NCI-H1105 (cell line): ENCODE results near the gene PDE2A.

Experiments
- DNase-seq: peaks from one replicate; lab custom pipeline; 2025; lab: John Stamatoyannopoulos, UW

Gene PDE2A

DNA sequence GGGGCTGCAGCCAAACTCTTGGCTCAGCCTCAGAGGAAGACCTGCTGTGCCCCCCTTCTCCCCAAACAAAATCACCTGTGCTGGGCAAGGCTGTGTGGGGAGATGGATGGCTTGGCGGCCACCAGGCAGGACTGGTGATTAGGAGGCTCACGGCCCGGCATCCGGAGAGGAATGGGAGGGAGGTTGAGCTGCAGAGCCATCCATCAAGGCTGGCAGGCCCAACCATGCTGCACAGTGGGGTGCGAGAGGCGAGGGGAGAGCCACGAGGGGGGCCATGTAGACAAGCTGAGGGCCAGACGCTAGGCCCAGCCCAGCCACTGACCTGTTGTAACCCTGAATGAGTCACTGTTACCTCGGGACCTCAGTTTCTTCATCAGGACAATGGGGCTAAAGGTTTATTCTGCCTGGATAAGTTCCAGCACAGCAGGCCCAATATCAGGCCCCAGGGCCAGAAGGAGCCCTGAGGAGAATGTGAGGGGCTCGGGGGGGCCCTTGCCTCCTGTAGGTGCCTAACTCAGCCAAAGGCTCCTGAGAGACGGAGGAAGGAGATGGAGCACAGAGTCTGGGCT is 18.2 kb downstream of the PDE2A start:
- no peak for DNase-seq

DNA sequence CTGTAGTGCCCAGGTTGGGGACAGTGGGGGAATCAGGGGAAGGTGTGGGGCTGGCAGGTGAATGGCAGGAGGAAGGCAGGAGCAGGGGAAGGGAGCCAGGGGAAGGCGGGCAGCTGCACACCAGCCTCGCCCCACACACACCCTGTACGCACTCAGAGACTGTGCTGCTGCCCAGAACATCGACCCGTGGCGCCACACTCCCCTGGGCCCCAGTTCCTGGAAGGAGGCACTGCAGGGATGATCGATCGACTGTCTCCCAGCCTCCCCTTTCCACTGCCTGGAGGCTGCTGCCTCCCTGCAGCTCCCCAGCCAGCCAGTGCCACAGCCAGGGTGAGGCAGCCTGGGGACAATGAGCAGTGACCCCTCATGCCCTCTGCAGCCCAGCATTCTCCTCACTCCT is 19.2 kb downstream of the PDE2A start:
- no peak for DNase-seq

DNA sequence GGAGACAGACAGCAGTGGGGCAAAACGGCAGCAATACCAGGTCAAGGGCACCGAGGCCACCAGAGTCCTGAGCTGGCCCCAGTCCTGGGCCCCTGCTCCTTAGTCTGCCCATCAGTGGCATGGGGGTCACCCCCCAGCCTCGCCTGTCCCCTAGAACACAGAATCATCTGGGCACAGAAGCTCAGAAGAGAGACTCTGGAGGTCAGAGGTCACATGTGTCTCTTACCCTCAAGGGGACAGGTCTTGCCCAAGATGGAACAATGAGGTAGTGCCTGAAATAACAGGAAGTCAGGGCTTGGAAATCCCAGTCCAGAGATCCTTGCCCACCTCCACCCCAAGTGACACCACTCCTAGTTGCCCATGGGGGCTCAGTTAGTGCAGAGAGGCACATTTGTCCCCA is 20.6 kb downstream of the PDE2A start:
- DNase-seq: no peak

DNA sequence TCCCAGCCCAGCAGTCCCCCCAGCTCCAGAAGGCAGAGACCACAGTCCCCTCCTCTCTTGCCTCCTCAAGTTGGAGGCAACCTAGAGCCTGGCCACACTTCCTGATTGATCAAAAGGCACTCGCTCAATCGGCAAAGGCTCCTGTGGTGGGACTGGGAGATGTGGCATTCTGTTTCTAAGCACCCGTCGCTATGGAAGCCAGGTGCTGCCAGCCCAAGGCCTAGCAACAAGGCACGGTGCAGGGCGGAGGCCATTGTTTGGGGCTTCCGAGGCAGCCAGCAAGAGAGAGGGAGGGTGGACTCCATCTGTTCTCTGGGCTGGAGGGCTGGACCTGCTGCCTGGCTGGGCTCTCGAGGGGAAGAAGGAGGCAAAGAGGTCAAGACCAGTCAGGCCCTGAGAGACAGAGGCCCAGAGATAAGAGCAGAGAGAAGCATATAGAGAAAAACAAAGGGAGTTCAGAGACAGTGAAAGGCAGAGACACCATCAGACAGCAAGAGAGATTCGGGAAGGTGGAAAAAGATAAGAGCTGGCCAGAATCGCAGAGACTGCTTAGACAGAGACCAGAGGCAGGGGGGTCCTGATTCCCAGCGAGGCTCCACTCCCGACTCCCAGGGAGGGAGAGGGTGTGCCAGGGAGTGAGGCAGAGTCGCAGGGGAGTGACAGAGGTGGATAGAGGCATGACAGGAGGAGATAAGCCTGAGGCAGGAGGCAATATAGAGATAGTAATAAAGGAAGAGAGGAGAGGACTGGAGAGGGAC is 21.2 kb downstream of the PDE2A start:
- DNase-seq: peak; percentile 76

DNA sequence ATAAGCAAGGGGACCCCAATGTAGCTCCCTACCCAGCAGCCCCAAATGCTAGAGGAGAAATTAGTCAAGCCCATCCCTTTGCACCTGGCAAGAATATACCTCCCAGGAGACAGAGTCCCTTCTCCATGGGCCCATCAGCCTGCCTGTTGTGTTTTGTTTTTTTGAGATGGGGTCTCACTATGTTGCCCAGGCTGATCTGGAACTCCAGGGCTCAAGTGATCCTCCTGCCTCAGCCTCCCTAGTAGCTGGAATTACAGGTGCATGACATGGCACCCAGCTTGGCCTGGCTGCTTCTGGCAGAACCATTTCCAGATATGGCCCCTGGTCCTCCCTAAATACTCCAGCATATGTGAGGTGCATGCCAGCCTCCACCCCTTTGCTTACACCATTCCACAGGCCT is 22.1 kb downstream of the PDE2A start:
- DNase-seq: no peak

DNA sequence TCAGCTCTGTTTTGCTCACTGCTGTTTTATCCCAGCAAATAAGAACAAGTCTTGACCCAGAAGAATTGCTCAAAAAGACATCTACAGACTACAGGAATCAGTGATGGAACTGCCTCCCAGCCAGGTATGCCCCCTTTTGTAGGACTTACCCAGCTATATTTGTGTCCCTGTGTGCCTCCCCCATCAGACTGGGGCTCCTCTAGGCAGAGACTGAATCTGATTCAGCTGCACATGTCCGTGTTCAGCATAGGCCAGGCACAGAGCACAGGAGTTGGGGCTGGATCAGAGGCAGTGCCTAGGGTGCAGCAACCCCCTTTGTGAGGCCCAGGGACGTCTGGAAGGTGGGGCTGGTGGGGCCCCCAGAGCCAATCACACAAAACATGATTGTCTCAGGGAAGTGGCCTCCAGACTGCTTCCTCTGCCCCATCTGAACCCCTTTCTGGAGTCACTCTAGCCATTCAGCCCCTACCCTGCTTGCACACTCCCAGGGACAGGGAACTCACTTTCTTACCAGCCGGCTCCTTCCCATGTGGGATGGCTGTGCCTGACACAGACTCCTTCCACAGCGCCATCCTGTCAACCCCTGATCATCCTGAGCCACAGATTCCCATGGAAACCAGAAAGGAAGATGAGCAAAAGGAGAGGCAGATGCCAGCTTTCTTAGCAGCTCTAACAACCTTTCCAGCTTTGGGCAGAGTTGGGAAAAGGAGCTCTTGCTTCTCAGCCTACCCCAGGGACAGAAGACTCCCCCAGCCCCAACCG is 24.8 kb downstream of the PDE2A start:
- DNase-seq: no peak

DNA sequence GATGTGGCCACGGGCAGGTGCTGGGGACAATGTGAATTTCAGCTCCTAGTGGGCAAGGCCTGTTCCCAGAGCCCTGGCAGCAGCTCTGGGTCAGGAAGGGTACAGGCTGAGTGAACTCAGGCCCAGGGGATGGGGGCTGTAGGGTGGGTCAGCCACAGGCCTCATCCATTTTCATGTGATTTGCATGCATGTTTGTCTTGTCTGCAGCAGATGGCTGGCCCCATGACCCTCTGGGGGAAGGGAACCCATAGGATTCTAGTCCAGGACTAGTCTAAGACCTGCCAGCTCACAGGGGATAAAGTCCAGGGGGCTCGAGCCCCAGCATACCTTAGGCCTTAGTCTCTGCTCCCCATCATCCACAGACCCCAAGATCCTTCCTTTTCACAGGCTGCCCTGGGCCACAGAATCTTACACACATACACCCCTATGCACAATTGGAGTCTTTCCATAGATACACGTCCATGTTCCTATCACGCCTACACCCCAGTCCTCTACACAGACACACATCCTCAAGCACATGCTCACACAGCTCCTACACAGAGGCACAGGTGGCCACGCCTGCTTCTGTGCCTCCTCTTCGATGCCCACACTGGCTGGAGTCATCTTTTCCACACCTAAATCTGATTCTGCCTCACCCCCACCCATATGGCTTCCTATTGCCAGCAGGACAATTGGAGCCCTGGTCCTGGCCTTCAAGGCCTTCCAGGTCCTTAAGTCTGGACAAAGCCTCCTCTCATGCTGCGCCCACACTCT is 25.7 kb downstream of the PDE2A start:
- DNase-seq: no peak

DNA sequence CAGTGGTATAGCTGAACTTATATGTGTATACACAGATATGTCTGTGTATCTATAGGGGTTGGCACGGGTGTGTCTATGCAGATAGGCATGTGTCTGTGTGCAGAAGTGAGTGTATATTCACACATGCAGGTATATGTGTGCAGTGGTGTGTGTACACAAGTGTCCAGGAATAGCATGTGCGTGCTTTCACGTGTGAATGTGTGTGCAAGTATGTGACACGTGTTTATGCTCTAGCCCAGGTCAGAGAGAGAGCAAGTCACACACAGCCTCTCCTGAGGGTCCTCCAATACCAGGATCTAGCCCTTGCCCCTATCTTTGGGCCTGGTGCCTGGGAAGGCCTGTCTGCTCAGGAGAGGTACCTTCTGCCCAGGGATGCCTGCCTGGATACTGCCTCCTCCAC is 26.3 kb downstream of the PDE2A start:
- DNase-seq: no peak

DNA sequence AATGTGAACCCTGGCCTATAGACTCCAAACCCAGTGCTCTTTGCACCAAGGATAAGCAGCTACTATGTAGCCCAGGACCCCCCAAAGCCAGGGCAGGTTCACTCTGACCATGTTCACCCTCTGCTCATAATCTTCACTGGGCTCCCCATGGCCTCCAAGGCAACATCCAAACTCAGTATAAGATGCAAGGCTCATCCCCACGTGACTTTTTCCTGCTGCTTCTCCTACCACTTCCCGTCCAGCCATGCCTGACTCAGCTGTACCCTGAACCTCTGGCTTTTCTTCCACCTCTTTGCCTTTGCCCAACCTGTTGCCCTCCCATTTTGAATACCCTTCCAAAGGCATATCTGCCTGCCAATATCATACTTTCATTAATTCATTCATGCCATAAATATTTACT is 27.8 kb downstream of the PDE2A start:
- DNase-seq: no peak

DNA sequence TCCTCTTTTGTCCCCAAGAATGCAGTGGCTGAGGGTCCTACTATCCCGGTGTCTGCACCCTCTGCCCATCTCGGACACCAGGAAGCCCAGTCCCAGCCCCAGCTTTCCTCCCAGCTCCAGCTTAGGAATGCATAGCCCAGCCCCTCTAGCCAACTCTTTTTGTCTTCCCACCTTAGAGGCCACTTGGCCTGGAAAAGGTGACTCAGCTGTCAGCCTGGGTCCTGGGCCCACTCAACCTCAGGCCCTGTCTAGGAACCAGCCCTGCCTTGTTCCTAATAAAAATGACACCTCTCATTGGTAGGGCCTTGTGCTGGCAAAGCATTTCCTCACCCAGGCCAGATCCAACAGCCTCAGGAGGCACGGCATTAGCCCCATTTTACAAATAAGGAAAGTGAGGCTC is 28.2 kb downstream of the PDE2A start:
- no peak for DNase-seq

DNA sequence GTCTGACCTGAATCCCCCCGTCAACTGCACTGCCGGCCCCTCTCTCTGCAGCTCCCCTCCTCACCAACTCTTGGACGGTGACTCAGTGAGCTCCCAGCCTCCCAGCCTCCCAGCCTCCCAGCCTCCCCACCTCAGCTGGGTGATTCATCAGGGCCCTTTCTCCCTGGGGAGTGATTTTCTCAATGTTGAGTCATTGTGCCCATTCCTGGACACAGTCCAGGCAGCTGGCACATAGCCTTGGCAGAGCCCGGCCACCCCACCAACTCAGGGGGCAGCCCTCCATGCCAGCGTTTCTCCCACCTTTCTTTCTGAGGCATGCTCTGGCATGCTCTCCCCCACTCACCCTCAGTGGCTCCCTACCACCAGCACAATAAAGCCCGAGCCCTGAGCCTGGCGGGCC is 30.7 kb downstream of the PDE2A start:
- no peak for DNase-seq

DNA sequence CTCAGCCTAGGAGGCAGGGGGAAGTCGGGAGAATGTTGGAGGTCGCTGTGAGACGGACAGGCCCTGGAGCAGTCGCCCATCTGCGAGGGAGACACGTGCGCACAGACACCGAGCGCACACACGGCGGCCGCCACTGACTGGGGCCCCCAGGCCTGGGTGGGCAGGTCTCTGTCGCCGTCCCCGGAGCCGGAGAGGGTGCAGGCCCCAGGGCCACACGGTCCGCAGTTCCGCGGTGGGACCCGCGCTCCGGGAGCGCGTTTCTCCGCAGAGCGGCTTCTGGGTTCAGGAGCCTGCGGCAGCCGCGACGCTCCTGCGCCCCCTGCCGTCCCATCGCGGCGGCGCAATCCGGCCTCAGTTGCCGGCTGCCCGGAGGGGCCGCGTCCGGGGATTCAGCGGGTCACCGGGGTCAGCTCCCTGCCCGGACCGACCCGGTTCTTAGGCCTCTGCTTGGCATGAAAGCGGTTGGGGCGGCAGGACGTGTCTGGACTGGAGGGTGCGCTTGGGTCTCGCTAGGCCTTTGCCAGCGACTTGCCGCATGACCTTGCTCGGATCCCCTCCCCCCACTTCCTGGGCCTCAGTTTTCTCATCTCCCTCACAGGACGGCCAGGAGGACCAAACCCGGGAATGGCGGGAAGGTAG is 31.2 kb downstream of the PDE2A start:
- no peak for DNase-seq

DNA sequence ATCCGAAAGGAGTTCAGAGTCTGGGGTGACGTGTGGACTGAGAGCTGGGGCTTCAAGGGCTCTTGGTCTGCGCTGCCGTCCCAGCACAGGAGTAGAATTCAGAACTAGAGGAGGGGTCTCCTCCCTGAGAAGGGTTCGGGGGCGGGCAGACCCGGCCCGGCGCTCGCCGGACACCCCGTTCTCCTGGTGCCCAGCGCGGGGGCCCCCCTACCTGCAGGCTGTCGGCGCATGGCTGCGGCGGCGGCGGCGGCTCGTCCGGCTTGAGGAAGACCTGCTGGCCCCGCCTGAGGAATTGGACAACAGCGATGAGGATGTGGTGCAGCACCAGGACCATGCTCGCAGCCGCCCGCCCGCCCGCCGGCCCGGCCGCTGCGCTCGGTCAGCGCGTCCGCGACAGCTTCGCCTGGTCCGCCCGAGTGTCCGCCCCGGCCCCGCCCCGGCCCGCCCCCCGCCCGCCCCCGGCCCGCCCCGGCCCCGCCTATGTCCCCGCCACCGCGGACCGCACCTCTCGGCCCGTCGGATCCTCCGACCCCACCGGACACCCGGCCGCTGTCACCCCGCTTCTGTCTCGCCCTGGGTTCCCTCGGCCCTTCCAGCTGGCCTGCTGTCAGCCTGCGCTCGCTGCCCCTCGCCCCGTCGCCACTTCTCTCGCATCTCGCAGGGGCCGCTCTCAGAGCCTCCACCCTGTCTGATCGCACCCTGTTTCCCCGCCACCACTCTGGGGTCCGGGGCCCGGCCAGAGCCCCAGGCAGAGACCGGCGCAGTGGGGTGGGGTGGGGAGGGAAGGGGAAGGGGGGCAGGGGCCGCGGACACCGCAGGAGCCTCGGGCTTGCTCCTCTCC is 32.0 kb downstream of the PDE2A start:
- peak; percentile 8 for DNase-seq

DNA sequence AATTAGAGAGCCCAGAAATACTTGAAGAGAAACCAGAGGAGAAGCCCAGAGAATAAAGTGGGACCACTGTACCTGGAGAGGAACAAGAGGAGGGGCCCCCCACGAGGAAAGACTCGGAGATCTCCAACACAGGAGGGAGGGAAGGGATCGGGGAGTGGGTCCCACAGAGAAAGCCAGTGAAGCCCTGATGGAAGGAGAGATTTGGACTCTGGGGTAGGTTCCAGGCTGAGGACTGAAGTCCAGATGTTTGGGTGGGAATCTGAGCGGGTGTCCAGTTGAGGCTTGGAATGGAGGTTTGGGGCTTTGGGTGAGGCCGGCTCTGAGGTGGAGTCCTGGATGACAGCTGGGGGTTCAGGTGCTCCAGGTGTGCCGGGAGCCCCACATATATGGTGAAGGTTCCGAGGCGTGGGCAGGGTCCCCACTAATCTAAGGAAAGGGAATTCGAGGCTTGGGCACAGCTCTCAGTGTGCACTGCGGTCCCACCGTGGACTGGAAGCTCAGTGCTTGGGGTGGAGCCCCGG is 32.6 kb downstream of the PDE2A start:
- no peak for DNase-seq

DNA sequence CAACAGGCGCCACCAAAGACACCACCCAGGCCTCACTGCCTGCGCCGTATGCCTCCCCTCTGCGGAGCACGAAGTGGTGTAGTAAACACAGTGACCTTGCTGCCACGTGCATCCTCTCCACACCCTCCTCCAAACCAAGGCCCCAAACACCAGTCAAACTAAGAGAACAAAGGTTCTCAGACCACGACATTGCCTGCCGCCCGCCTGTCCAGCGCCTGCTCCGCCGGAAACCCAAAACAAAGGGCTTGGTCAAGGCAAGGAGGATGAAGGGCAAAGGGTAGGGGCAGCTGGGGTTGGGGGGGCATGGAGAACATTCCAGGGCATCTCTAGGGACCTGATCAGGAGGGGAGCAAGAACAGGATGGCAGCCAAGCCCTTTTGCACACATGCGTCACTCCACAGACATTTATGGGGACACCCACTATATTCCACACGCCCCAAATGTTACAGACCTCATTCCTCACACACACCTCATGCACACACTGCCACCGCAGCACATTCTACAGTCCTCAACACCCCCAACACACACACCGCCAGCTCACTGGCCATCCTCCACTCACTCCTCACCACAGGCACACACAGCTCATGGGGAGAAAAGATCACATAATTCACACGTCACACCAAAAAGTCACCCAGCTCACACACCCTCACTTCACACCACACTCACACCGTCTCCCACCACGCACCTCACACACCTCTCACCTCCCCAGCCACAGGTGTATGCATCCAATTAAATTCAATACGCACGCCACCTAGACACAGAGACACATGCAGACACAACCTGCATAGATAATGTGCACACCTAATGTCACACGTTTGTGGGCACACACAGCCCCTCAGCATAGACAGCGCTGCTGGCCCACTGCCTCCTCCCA is 34.5 kb downstream of the PDE2A start:
- DNase-seq: no peak

DNA sequence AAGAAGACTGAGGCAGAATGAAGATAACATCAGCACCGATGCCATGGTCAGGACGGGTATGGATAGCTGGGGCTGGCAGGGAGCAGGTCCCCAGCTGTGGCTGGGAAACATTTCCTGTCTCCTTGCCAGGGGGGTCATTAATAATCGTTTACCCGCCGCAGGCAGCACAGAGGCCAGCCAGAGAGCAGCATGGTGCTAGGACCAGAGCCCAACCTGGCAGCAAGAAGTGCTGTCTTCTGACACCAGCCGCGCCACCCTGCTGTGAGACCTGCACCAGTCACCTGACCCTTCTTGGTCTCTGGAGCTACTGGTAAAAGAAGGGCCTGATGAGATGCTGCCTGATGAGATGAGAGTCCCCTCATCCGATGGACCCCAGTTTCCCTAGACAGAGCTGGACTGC is 36.3 kb downstream of the PDE2A start:
- DNase-seq: no peak

DNA sequence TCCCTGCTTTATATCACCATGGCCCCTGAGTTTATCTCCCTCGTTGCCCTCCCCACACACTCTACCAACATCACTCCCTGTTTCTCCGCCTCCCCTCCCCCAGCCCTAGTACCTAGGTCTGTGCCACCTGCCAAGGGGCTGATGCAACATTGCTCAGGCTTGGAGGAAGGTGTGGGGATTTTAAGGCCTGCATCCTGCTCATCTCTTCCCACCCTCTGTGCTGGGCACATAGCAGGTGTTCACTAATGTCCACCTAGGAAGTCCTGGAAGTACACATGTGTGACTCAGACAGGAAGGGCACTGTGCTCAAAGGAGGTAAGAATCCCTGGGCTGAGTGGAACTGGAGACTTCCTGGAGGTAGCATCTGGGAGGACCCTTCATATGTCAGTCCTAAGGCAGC is 37.0 kb downstream of the PDE2A start:
- no peak for DNase-seq

DNA sequence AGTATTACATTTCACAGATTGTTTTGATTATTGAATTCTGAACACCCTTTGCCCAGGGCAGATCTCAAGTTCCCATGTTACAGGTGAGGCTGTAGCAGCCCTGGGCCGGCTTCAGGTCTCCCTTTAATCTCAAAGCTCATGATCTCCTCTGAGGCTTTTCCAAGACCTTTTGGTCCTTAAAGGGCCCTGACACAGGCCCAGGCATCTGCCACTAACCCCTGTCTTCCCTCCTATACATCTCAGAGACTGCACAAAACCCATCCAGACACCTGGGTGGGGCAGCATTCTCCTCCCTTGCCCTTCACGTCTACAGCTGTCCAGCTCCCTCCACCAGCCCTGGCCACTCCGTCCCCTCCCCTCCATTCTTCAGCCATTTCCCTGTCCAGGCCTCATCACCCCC is 37.8 kb downstream of the PDE2A start:
- no peak for DNase-seq

DNA sequence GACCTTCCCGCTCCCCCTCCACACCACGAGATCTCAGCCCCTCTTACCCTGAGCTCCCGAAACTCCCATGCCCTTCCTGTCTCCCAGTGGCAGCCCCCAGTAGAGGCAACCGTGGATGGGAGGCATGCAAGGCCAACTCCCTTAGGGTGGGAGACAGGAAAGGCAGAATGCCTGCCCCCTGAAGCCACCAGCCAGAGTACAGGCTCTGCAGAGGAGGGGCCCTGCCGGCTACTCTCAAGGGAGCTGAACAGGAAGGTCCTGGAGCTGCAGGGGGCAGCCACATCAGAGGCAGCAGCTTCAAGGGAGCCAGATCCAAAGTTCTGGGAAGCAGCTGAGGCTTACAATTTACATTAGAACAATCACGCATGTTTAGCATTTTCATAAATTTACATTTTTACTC is 38.3 kb downstream of the PDE2A start:
- DNase-seq: no peak

DNA sequence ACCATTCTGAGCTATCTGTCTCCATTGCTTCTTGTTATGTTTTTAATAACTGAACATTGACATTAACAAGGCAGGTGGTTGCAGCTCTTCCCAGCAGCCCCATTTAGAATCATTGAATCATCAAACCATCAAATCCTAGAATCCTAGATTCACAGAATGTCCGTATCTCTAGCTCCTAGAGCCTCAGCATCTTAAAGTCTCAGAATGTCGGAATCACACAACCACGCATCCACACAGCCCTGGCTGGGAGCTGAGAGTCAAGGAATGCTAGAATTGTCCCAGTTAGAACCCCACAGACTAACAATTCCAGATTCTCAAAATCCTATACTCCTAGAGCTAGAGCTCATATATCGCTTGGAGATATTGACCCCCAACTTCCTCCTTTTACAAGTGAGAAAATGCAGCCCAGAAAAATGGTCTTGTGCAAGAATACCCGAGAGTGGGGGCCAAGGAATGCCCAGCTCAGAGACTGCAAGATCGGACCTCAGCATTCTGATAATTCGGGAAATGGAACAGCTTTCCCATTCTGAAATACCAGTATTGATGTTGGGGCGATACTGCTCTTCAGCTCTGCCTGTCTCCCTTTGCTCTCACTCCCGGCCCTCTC is 38.8 kb downstream of the PDE2A start:
- no peak for DNase-seq
